H1 (cell line): Measurements from ENCODE around the gene VPS52. TPM values are rescaled to one million over a fixed set of nuclear protein-coding genes. Genes with fewer than 3 reads are reported as not detected.

Experiments used
- ASH2L ChIP-seq: fragments of 200-600, 300-600 bp; sonication (generic); IDR thresholded peaks from one replicate; pipeline ENCODE4 v1.7.1; 2017; ENCODE audit warnings: low read length
- CBX5 ChIP-seq: fragments of 300-800, 300-1000 bp; sonication (generic); IDR thresholded peaks from 2 replicates; pipeline ENCODE4 v1.7.1; 2016; ENCODE audit warnings: antibody characterized with exemption, low read length, low read depth
- CHD2 ChIP-seq: IDR thresholded peaks from 2 replicates; pipeline ENCODE4 v1.6.1; 2012; ENCODE audit warnings: low read length, improper control_type of control experiment
- EP300 ChIP-seq, 2 experiments: IDR thresholded peaks; 1 replicate in 1 of 2; 2 replicates in 1 of 2; pipeline ENCODE4 v1.6.1; 2011 to 2012; ENCODE audit warnings: low read depth in 2 of 2, low read length in 2 of 2, mild to moderate bottlenecking in 2 of 2, borderline replicate concordance in 1 of 2, inconsistent platforms in 1 of 2, moderate library complexity in 1 of 2
- GABPA ChIP-seq: IDR thresholded peaks from 2 replicates; pipeline ENCODE4 v1.6.1; 2011; ENCODE audit warnings: mild to moderate bottlenecking, low read length, moderate library complexity, borderline replicate concordance; ENCODE audit not compliant: insufficient read depth
- GTF2F1 ChIP-seq: IDR thresholded peaks from 2 replicates; pipeline ENCODE4 v1.6.1; 2012; ENCODE audit warnings: low read depth, low read length, improper control_type of control experiment, borderline replicate concordance
- JUN ChIP-seq: IDR thresholded peaks from 2 replicates; pipeline ENCODE4 v1.6.1; 2011; ENCODE audit warnings: low read depth, mild to moderate bottlenecking, improper control_type of control experiment, low read length
- SIN3A ChIP-seq, 2 experiments: IDR thresholded peaks in 1 of 2; conservative IDR thresholded peaks in 1 of 2; 2 replicates each; pipeline ENCODE4 v1.6.1; 2011 to 2012; ENCODE audit warnings: low read length in 2 of 2, improper control_type of control experiment in 1 of 2, low read depth in 1 of 2, mild to moderate bottlenecking in 1 of 2
- SUZ12 ChIP-seq: fragments of 200-600 bp; sonication (generic); IDR thresholded peaks from 2 replicates; pipeline ENCODE4 v1.6.1; 2012; ENCODE audit warnings: mild to moderate bottlenecking, inconsistent platforms, low read length, moderate library complexity, mixed read lengths
- TAF7 ChIP-seq: optimal IDR thresholded peaks from 2 replicates; pipeline ENCODE3; 2011; ENCODE audit warnings: low read depth, mild to moderate bottlenecking, inconsistent platforms, low read length, moderate library complexity, borderline replicate concordance
- TBP ChIP-seq: IDR thresholded peaks from 2 replicates; pipeline ENCODE4 v1.6.1; 2011; ENCODE audit warnings: low read depth, low read length, improper control_type of control experiment
- TEAD4 ChIP-seq: IDR thresholded peaks from 2 replicates; pipeline ENCODE4 v1.6.1; 2012; ENCODE audit warnings: low read depth, low read length, inconsistent platforms, mixed read lengths
- polyA plus RNA-seq, 7 experiments: library from polyadenylated mRNA; depleted of rRNA in 3 of 7; stranded (reverse) in 5 of 7; unstranded in 2 of 7; fragments of >200 nt in 5 of 7; fragments of 200-250 nt in 2 of 7; gene quantifications; 1 replicate in 5 of 7; 2 replicates in 1 of 7; 4 replicates in 1 of 7; pipeline versions ENCODE4 v1.2.1 to v1.2.3, GENCODE V29; 2011 to 2013; ENCODE audit warnings: missing spikeins in 2 of 7, mixed read lengths in 2 of 7
- total RNA-seq: library from RNA; stranded (reverse); fragmentation: NEBNext Ultra II Directional; extraction: Animal tissue kit (Norgen Biotek cat#: 25700); gene quantifications from 2 replicates; pipeline ENCODE4 v1.2.1, GENCODE V29; 2021

The VPS52 gene
- total and polyA plus RNA-seq, 2 of the 8 experiments (the other 6 are each of a cell fraction or from before 2014, with no cell fraction given): 36.5 to 86.3 TPM

DNA sequence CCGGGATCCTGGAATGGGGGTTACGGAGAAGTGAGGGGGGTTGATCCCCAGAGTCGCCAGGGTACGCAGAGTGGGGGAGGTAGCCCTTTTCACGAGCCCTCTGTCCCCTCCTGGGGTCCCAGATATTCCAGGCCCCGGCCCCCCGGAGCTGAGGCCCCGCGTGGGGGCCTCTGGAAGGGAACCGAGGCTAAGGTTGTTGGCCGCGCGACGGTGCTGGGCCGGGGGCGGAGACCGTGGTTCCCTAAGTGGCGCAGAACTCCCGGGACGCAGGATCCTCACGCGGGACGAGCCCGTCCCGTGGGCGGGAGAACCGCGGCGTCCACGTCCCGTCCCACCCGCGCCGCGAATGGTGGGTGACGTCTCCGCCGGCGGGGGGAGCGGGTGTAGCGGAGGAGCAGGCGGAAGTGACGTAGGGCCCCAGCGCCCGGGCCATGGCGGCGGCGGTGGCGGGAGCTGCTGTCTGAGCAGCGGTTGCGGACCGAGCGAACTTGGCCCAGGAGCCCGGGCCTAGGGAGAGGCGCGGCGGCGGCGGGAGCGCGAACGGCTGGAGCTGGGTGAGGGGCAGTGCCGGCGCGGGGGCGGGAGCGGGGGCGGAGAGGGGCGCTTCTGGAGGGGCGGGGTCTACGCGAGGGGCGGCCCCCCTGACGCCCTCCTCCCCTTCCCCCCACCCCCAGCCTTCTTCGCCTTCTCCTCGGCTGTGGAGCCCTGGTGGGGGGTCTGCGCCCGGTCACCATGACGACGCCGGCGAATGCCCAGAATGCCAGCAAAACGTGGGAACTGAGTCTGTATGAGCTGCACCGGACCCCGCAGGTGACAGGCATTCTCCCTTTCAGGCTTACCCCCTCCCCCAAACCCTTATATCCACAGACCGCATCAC lies 63.3 kb downstream of the VPS52 start, which contains the start of gene RING1 (continued):
- TF ChIP-seq EP300 (IDR thresholded peaks at IDR 0.05; ENCODE audit: borderline replicate concordance in 1 of 2, low read depth in 2 of 2, low read length in 2 of 2) (no peak), JUN (no peak), CBX5 (no peak), TAF7 (no peak), ASH2L (peak; percentile 45), CHD2 (no peak), SUZ12 (no peak), GTF2F1 (no peak), GABPA (peak; percentile 83; the same call in 1 of the 2 replicates), SIN3A (conservative IDR thresholded peaks at IDR 0.05 in 1 of 2, IDR thresholded peaks at IDR 0.05 in 1 of 2; ENCODE audit: low read depth in 1 of 2, low read length in 2 of 2) (peak; percentile 52 to 79; a peak in 3 of 4 replicates), TBP (no peak; the same call in 1 of the 2 replicates), TEAD4 (no peak; the same call in 1 of the 2 replicates)
